Ascending aorta (tissue), 2 donors: Measurements from ENCODE around the gene DCAF8L2. TPM values are rescaled to one million over a fixed set of nuclear protein-coding genes. Genes with fewer than 3 reads are reported as not detected.

Experiments used
- DNase-seq, 2 donors: peaks; one replicate each; pipeline ENCODE4 v3.0.0-alpha.2; 2019; ENCODE audit warnings: low spot score in 2 of 2
- H3K27ac ChIP-seq, 2 donors: fragments of 200-600 bp; sonication (generic); one replicate each; pipeline ENCODE4 v1.5.1; 2016 to 2017; ENCODE audit warnings: mild to moderate bottlenecking in 1 of 2
- H3K27me3 ChIP-seq: fragments of 200-600 bp; sonication (generic); one replicate; pipeline ENCODE4 v1.5.1; 2017
- H3K36me3 ChIP-seq, 2 donors: fragments of 200-600 bp; sonication (generic); one replicate each; pipeline ENCODE4 v1.5.1; 2016
- H3K4me1 ChIP-seq, 2 donors: fragments of 200-600 bp; sonication (generic); one replicate each; pipeline ENCODE4 v1.5.1; 2016 to 2017; ENCODE audit warnings: mild to moderate bottlenecking in 1 of 2
- H3K4me3 ChIP-seq, 2 donors: fragments of 200-600 bp; sonication (generic); one replicate each; pipeline ENCODE4 v1.5.1; 2016 to 2017; ENCODE audit warnings: mild to moderate bottlenecking in 1 of 2
- H3K9me3 ChIP-seq, 2 donors: fragments of 200-600 bp; sonication (generic); one replicate each; pipeline ENCODE4 v1.5.1; 2016
- intact Hi-C: fragments of 100-400 bp; cut with DNase I; formaldehyde crosslinking; loops from one replicate; pipeline ENCODE4 v1.15.1; 2023
- total RNA-seq: library from RNA; depleted of rRNA; stranded (reverse); fragments of >200 nt; gene quantifications from one replicate; pipeline ENCODE4 v1.1.0, GENCODE V29; 2016
- TF ChIP-seq, protein P1 (sequence below), 3 experiments: fragments of 200-600 bp in 2 of 3; fragments of 450-650 bp in 1 of 3; sonication (generic) in 2 of 3; IDR thresholded peaks; one replicate each; pipeline ENCODE4 v1.5.1; 2016 to 2019; ENCODE audit warnings: antibody characterized with exemption in 3 of 3, mild to moderate bottlenecking in 1 of 3, moderate library complexity in 1 of 3

Gene DCAF8L2
- total RNA-seq, 1 donor from 2014 or later: not detected

DNA sequence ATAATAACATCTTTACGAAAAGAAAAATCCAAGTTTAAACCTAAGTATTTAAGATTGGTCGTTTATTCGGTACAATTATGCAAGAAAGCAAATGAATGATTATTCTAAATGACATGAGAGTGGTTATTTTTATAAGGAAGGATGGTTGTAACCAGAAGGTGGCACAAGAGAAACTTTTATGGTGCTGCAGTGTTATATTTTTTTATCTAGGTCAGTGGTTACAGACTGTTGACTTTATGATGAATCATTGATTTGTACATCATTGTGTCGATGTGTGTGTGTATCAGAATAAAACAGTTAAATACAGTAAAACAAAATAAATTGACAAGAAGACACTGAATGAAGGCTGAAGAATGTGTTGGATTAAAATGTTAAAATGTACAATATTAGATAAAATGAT, 9.8 kb downstream of the DCAF8L2 start:
- intact Hi-C loops: no loop called here
- H3K4me1 ChIP-seq: no peaks in the 10 kb centered on the region
- H3K4me3 ChIP-seq: no peak overlapping the region
- no peaks in the 10 kb centered on the region for H3K36me3 ChIP-seq
- no peaks in the 10 kb centered on the region for H3K9me3 ChIP-seq
- H3K27me3 ChIP-seq: no peaks in the 10 kb centered on the region
- TF ChIP-seq, protein P1, sequence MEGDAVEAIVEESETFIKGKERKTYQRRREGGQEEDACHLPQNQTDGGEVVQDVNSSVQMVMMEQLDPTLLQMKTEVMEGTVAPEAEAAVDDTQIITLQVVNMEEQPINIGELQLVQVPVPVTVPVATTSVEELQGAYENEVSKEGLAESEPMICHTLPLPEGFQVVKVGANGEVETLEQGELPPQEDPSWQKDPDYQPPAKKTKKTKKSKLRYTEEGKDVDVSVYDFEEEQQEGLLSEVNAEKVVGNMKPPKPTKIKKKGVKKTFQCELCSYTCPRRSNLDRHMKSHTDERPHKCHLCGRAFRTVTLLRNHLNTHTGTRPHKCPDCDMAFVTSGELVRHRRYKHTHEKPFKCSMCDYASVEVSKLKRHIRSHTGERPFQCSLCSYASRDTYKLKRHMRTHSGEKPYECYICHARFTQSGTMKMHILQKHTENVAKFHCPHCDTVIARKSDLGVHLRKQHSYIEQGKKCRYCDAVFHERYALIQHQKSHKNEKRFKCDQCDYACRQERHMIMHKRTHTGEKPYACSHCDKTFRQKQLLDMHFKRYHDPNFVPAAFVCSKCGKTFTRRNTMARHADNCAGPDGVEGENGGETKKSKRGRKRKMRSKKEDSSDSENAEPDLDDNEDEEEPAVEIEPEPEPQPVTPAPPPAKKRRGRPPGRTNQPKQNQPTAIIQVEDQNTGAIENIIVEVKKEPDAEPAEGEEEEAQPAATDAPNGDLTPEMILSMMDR (IDR thresholded peaks at IDR 0.05): no peak
- no peak overlapping the region for H3K27ac ChIP-seq
- no peak for DNase-seq

DNA sequence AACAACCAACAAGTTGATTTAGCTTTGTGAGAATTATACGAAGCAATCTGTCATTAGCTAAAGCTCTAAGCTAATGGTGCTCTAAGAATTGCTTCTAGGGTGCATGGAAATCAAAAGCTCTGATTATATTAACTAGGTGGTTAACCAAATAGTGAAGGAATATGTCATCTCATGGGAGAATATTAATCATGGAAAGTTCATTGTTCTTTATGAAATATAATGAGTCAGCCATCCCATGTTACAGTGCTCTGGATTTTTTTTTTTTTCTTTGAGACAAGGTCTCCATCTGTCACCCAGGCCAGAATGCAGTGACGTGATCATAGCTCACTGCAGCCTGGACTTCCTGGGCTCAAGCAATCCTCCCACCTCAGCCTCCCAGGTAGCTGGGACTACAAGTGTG, 10.5 kb downstream of the DCAF8L2 start:
- Histone ChIP-seq H3K4me1 (no peaks in the 10 kb centered on the region), H3K4me3 (no peak overlapping the region), H3K27ac (no peak overlapping the region), H3K9me3 (no peaks in the 10 kb centered on the region), H3K36me3 (no peaks in the 10 kb centered on the region), H3K27me3 (no peaks in the 10 kb centered on the region)
- DNase-seq: no peak
- intact Hi-C loops: no loop called here
- TF ChIP-seq, protein P1 (IDR thresholded peaks at IDR 0.05): no peak

GRCh38 chrX:27608671-27609070, 18.5 kb downstream of the DCAF8L2 start:
- no peaks in the 10 kb centered on the region for H3K27me3 ChIP-seq
- TF ChIP-seq, protein P1 (IDR thresholded peaks at IDR 0.05): no peak
- no peak overlapping the region for H3K27ac ChIP-seq
- no peak for DNase-seq
- no peaks in the 10 kb centered on the region for H3K4me1 ChIP-seq
- no peaks in the 10 kb centered on the region for H3K36me3 ChIP-seq
- intact Hi-C loops: no loop called here
- no peak overlapping the region for H3K4me3 ChIP-seq
- H3K9me3 ChIP-seq: no peaks in the 10 kb centered on the region

DNA sequence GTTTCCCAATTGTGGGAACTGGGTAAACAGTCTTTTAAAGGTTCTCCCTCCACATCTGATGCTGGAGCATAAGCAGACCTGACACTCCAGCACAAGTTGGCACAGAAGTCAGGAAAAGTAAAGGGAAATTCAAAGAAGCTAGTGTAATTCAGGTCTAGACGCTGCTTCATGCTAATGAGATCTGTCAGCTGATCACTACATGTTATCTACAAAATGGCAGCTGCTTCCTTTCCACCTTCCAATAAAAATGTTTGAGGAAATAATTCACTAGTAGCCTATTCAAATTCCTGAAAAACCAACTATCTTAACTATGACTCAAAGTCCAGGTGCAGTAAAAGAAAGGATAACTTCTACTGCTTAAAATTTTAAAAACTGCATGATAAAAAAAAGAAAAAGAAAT, 29.3 kb downstream of the DCAF8L2 start:
- no peaks in the 10 kb centered on the region for H3K36me3 ChIP-seq
- H3K9me3 ChIP-seq: no peaks in the 10 kb centered on the region
- H3K4me3 ChIP-seq: no peak overlapping the region
- TF ChIP-seq, protein P1 (IDR thresholded peaks at IDR 0.05): no peak
- no peaks in the 10 kb centered on the region for H3K4me1 ChIP-seq
- H3K27me3 ChIP-seq: no peaks in the 10 kb centered on the region
- no peak overlapping the region for H3K27ac ChIP-seq
- DNase-seq: no peak
- intact Hi-C loops: no loop called here

DNA sequence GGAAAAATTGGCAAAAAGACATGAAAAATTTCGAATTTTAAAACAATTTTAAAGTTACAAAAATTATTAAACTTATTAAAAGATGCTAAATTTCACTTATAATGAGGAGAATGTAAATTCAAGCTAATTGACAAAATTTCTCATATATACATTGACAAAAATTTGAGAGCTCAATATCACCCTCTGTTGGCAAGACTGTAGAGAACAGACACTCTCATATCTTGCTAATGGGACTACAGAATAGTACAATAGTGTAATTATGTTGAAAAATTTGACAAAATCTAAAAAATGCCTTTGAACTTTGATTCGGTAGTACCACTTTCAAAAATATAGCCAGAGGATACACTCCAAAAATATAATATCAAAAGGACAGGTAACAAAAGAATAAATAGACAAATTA, 29.8 kb downstream of the DCAF8L2 start:
- DNase-seq: no peak
- H3K4me1 ChIP-seq: no peaks in the 10 kb centered on the region
- H3K27me3 ChIP-seq: no peaks in the 10 kb centered on the region
- H3K36me3 ChIP-seq: no peaks in the 10 kb centered on the region
- TF ChIP-seq, protein P1 (IDR thresholded peaks at IDR 0.05): no peak
- H3K9me3 ChIP-seq: no peaks in the 10 kb centered on the region
- H3K27ac ChIP-seq: no peak overlapping the region
- H3K4me3 ChIP-seq: no peak overlapping the region
- intact Hi-C loops: no loop called here

GRCh38 chrX:27622883-27623282, 32.7 kb downstream of the DCAF8L2 start:
- Histone ChIP-seq H3K9me3 (no peaks in the 10 kb centered on the region), H3K36me3 (no peaks in the 10 kb centered on the region), H3K27me3 (no peaks in the 10 kb centered on the region), H3K4me1 (no peaks in the 10 kb centered on the region), H3K4me3 (no peak overlapping the region), H3K27ac (no peak overlapping the region)
- intact Hi-C loops: no loop called here
- TF ChIP-seq, protein P1 (IDR thresholded peaks at IDR 0.05): no peak
- no peak for DNase-seq
